Brain microvascular endothelial cell (primary cell): ENCODE measurements around the gene SPNS3.

Experiments used
- DNase-seq: peaks from one replicate; pipeline ENCODE4 v3.0.0-alpha.2; 2020
- H3K27ac ChIP-seq: fragments of 250-450 bp; sonication (Bioruptor Pico); 2 replicates; pipeline ENCODE4 v1.5.1; 2020; ENCODE audit warnings: mild to moderate bottlenecking, moderate library complexity
- H3K27me3 ChIP-seq: fragments of 250-450 bp; sonication (Bioruptor Pico); replicated peaks from 2 replicates; pipeline ENCODE4 v1.5.1; 2020; ENCODE audit warnings: mild to moderate bottlenecking
- H3K36me3 ChIP-seq: fragments of 250-450 bp; sonication (Bioruptor Pico); replicated peaks from 2 replicates; pipeline ENCODE4 v1.5.1; 2020; ENCODE audit warnings: mild to moderate bottlenecking
- H3K4me3 ChIP-seq: 2 replicates; pipeline ENCODE4 v1.5.1; 2011; ENCODE audit warnings: low read depth, mild to moderate bottlenecking, control low read depth, low read length, moderate library complexity
- CTCF ChIP-seq: IDR thresholded peaks from 2 replicates; pipeline ENCODE4 v1.5.1; 2011; ENCODE audit warnings: low read depth, mild to moderate bottlenecking, moderate library complexity, low read length, control low read depth, inconsistent platforms; ENCODE audit errors: missing control alignments
- in situ Hi-C: cut with HindIII; loops from 2 replicates; pipeline ENCODE4 v1.10.0; 2017; ENCODE audit warnings: low sequenced_read_pairs, low pct_ligation_motif_present

Gene SPNS3

DNA sequence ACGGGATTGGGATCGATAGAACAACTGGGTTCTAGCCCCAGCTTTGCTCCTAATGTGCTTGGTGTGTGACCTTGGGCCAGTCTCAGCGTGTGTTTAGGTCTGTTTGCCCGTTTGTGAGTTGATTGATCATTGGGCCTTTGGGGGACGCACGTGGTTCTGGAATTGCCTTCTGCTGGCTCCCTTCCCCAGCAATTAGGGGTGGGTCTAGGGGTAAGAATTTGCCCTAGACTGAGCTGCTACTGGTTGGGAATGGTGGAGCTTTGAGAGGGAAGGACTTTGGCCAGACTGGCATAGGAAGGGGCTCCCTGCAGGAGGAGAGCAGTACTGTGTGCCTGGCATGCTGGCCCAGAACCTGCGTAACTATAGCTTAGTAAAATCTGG, 66.4 kb downstream of the SPNS3 start:
- DNase-seq = no peak
- no peak for TF ChIP-seq CTCF
- Histone ChIP-seq H3K27ac (no peak overlapping the region), H3K4me3 (no peak overlapping the region), H3K36me3 (no peaks in the 10 kb centered on the region), H3K27me3 (peaks cover 37% of the 10 kb centered on the region)
- in situ Hi-C loops = no loop called here

DNA sequence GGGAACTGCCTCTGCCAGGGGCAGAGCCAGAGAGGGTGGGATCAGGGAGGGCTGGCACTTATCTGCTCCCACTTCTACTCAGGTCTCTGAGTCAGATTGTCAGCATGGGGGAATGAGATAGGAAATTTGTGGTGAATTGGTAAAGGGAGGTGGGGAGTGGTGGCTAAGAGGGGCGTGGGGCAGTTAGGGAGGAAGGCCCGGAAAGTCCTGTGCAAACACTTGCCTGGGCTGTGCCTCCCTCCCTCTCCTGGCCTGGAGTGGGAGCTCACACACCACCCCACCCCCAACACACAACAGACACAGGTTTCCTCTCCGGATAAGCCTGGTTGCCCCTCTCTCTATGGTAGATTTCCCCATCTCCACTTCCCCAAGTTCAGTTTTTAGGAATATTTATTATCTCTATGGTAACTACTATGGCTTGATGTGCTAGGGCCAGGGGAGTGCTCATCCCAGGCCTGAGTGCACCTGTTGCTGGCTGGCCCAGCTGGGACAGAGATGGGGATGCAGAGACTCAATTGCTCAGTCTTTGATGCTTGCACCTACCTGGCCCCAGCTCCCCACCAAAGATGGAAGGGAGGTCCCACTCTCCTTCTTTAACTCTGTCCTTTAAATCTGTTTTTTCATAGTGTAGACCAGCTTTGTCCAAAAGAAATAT, 67.7 kb downstream of the SPNS3 start:
- Histone ChIP-seq H3K27ac (no peak overlapping the region), H3K4me3 (no peak overlapping the region), H3K36me3 (no peaks in the 10 kb centered on the region), H3K27me3 (peaks cover 37% of the 10 kb centered on the region)
- DNase-seq = no peak
- no peak for TF ChIP-seq CTCF
- in situ Hi-C loops = no loop called here

DNA sequence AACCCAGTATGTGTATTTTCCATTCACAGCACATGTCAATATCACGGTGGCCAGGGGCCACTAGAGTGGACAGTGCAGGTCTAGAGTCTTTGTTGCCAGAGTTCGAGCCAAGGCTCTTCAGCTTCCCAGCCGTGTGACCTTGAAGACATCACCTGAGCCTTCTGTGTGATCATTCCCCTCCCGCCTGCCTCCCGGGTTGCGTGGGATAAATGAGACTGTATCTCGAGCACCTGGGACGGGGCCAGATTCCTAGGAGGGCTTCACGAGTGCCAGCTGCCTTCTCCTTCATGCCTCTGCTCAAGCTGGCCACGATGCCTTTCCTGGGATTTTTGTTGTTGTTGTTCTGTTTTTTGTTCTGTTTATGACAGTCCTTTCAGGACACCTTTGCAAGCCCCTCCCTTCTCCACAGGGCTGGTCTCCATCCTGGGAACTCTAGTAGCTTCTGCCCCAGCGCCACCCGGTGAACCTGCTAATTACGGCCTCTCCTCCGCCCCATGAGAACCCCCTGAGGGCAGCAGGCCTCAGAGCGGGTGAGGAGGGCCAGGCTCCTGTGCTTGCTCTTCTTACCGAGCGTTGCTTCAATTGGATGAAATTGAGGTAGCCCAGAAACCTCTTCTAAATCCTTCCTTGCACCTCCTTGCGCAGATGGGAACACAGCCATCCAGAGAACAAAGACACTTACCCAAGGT, 68.9 kb downstream of the SPNS3 start:
- DNase-seq = no peak
- in situ Hi-C loops = no loop called here
- no peak for TF ChIP-seq CTCF
- no peaks in the 10 kb centered on the region for H3K36me3 ChIP-seq
- H3K4me3 ChIP-seq = no peak overlapping the region
- no peak overlapping the region for H3K27ac ChIP-seq
- peaks cover 33% of the 10 kb centered on the region for H3K27me3 ChIP-seq

GRCh38 chr17:4503283-4504025, 69.7 kb downstream of the SPNS3 start:
- in situ Hi-C loops = no loop called here
- peaks cover 24% of the 10 kb centered on the region for H3K27me3 ChIP-seq

GRCh38 chr17:4504188-4504587, 70.4 kb downstream of the SPNS3 start:
- no peak overlapping the region for H3K4me3 ChIP-seq
- H3K27me3 ChIP-seq = peaks cover 22% of the 10 kb centered on the region
- no peak for DNase-seq
- no peak overlapping the region for H3K27ac ChIP-seq
- H3K36me3 ChIP-seq = no peaks in the 10 kb centered on the region
- in situ Hi-C loops = no loop called here
- TF ChIP-seq CTCF = no peak

More at GRCh38 chr17:4503283-4504025, 69.7 kb downstream of the SPNS3 start:
- Histone ChIP-seq H3K4me3 (no peak overlapping the region), H3K27ac (no peak overlapping the region), H3K36me3 (no peaks in the 10 kb centered on the region)
- DNase-seq = no peak
- no peak for TF ChIP-seq CTCF
